Liver (tissue), 3 donors: Measurements from ENCODE around the gene FUS.

ENCODE experiments used
- EGR1 ChIP-seq, 2 donors: IDR thresholded peaks; 2 replicates each; pipeline ENCODE4 v1.6.1; 2016 to 2018; ENCODE audit warnings: antibody characterized with exemption in 2 of 2, low read depth in 2 of 2
- FOXA2 ChIP-seq: IDR thresholded peaks from 2 replicates; pipeline ENCODE4 v1.6.1; 2016; ENCODE audit warnings: antibody characterized with exemption
- GABPA ChIP-seq, 2 donors: IDR thresholded peaks in 1 of 2; conservative IDR thresholded peaks in 1 of 2; 2 replicates each; pipeline ENCODE4 v1.6.1; 2016; ENCODE audit warnings: antibody characterized with exemption in 2 of 2, mild to moderate bottlenecking in 1 of 2, moderate library complexity in 1 of 2
- JUND ChIP-seq, 2 donors: IDR thresholded peaks; 2 replicates each; pipeline ENCODE4 v1.6.1; 2016; ENCODE audit warnings: antibody characterized with exemption in 2 of 2
- RAD21 ChIP-seq, 2 donors: IDR thresholded peaks; 2 replicates each; pipeline ENCODE4 v1.6.1; 2016; ENCODE audit warnings: antibody characterized with exemption in 2 of 2, mild to moderate bottlenecking in 2 of 2
- RXRA ChIP-seq, 2 donors: IDR thresholded peaks; 2 replicates each; pipeline ENCODE4 v1.6.1; 2017 to 2018; ENCODE audit warnings: antibody characterized with exemption in 2 of 2, mild to moderate bottlenecking in 1 of 2
- YY1 ChIP-seq: IDR thresholded peaks from 2 replicates; pipeline ENCODE4 v1.6.1; 2016; ENCODE audit warnings: antibody characterized with exemption, mild to moderate bottlenecking
- TF ChIP-seq, protein P1 (sequence below): fragments of 150-350 bp; IDR thresholded peaks from 2 replicates; pipeline ENCODE4 v1.5.1; 2017; ENCODE audit warnings: improper control_type of control experiment, low read depth, low read length; ENCODE audit not compliant: missing input control
- TF ChIP-seq, protein P2 (sequence below): IDR thresholded peaks from 2 replicates; pipeline ENCODE4 v1.6.1; 2016; ENCODE audit warnings: antibody characterized with exemption
- TF ChIP-seq, protein P3 (sequence below): IDR thresholded peaks from 2 replicates; pipeline ENCODE4 v1.6.1; 2016; ENCODE audit warnings: antibody characterized with exemption, mild to moderate bottlenecking
- TF ChIP-seq, protein P4 (sequence below): IDR thresholded peaks from 2 replicates; pipeline ENCODE4 v1.6.1; 2016; ENCODE audit warnings: antibody characterized with exemption
- TF ChIP-seq, protein P5 (sequence below): IDR thresholded peaks from 2 replicates; pipeline ENCODE4 v1.6.1; 2016; ENCODE audit warnings: antibody characterized with exemption
- donor health status: healthy.
- donor health status: healthy.

DNA sequence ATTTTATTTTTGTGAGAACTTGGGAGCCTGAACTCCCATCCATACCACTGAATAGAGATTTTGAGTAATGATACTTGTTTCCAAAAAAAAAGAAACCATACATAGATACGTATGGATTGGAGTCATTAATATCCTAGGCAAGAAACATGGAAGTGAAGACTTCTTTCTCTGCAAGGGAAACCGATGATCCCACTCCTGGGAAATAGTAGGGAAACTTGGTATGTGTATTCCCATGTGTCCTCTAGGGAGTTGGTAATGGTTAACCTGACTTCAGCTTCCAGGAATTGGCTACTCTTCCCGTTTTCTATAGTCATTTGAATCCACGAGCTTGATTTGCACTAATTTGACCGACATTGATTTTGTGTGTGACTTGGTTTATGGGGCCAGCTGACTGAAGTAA lies 5.4 kb downstream of the FUS start:
- TF ChIP-seq GABPA (IDR thresholded peaks at IDR 0.05 in 1 of 2, conservative IDR thresholded peaks at IDR 0.05 in 1 of 2) (no peak), JUND (IDR thresholded peaks at IDR 0.05) (no peak), YY1 (no peak), EGR1 (IDR thresholded peaks at IDR 0.05; ENCODE audit: low read depth in 2 of 2) (no peak), RAD21 (IDR thresholded peaks at IDR 0.05) (no peak), RXRA (IDR thresholded peaks at IDR 0.05) (no peak), FOXA2 (no peak)
- TF ChIP-seq, protein P1, sequence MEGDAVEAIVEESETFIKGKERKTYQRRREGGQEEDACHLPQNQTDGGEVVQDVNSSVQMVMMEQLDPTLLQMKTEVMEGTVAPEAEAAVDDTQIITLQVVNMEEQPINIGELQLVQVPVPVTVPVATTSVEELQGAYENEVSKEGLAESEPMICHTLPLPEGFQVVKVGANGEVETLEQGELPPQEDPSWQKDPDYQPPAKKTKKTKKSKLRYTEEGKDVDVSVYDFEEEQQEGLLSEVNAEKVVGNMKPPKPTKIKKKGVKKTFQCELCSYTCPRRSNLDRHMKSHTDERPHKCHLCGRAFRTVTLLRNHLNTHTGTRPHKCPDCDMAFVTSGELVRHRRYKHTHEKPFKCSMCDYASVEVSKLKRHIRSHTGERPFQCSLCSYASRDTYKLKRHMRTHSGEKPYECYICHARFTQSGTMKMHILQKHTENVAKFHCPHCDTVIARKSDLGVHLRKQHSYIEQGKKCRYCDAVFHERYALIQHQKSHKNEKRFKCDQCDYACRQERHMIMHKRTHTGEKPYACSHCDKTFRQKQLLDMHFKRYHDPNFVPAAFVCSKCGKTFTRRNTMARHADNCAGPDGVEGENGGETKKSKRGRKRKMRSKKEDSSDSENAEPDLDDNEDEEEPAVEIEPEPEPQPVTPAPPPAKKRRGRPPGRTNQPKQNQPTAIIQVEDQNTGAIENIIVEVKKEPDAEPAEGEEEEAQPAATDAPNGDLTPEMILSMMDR: no peak
- TF ChIP-seq, protein P2, sequence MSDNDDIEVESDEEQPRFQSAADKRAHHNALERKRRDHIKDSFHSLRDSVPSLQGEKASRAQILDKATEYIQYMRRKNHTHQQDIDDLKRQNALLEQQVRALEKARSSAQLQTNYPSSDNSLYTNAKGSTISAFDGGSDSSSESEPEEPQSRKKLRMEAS: no peak
- TF ChIP-seq, protein P3, sequence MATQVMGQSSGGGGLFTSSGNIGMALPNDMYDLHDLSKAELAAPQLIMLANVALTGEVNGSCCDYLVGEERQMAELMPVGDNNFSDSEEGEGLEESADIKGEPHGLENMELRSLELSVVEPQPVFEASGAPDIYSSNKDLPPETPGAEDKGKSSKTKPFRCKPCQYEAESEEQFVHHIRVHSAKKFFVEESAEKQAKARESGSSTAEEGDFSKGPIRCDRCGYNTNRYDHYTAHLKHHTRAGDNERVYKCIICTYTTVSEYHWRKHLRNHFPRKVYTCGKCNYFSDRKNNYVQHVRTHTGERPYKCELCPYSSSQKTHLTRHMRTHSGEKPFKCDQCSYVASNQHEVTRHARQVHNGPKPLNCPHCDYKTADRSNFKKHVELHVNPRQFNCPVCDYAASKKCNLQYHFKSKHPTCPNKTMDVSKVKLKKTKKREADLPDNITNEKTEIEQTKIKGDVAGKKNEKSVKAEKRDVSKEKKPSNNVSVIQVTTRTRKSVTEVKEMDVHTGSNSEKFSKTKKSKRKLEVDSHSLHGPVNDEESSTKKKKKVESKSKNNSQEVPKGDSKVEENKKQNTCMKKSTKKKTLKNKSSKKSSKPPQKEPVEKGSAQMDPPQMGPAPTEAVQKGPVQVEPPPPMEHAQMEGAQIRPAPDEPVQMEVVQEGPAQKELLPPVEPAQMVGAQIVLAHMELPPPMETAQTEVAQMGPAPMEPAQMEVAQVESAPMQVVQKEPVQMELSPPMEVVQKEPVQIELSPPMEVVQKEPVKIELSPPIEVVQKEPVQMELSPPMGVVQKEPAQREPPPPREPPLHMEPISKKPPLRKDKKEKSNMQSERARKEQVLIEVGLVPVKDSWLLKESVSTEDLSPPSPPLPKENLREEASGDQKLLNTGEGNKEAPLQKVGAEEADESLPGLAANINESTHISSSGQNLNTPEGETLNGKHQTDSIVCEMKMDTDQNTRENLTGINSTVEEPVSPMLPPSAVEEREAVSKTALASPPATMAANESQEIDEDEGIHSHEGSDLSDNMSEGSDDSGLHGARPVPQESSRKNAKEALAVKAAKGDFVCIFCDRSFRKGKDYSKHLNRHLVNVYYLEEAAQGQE: no peak
- TF ChIP-seq, protein P4, sequence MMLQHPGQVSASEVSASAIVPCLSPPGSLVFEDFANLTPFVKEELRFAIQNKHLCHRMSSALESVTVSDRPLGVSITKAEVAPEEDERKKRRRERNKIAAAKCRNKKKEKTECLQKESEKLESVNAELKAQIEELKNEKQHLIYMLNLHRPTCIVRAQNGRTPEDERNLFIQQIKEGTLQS: no peak
- TF ChIP-seq, protein P5, sequence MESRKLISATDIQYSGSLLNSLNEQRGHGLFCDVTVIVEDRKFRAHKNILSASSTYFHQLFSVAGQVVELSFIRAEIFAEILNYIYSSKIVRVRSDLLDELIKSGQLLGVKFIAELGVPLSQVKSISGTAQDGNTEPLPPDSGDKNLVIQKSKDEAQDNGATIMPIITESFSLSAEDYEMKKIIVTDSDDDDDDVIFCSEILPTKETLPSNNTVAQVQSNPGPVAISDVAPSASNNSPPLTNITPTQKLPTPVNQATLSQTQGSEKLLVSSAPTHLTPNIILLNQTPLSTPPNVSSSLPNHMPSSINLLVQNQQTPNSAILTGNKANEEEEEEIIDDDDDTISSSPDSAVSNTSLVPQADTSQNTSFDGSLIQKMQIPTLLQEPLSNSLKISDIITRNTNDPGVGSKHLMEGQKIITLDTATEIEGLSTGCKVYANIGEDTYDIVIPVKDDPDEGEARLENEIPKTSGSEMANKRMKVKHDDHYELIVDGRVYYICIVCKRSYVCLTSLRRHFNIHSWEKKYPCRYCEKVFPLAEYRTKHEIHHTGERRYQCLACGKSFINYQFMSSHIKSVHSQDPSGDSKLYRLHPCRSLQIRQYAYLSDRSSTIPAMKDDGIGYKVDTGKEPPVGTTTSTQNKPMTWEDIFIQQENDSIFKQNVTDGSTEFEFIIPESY: no peak
